GM18526 (cell line): ENCODE results near the gene SBNO1.

Experiments
- POLR2A ChIP-seq: IDR thresholded peaks from 3 replicates; pipeline ENCODE4 v1.6.1; 2011; ENCODE audit not compliant: insufficient read length; ENCODE audit errors: extremely low read depth

SBNO1 gene

GRCh38 chr12:123264642-123265041 is 100.0 kb downstream of the SBNO1 start:
- TF ChIP-seq POLR2A: no peak

- no peak for TF ChIP-seq POLR2A
Measured at GRCh38 chr12:123263196-123263817, 101.3 kb downstream of the SBNO1 start.

GRCh38 chr12:123261196-123261595 is 103.5 kb downstream of the SBNO1 start:
- TF ChIP-seq POLR2A: no peak

GRCh38 chr12:123260081-123260480 is 104.6 kb downstream of the SBNO1 start:
- no peak for TF ChIP-seq POLR2A

- no peak for TF ChIP-seq POLR2A
Measured at GRCh38 chr12:123258593-123258992, 106.1 kb downstream of the SBNO1 start.

- no peak for TF ChIP-seq POLR2A
Measured at GRCh38 chr12:123254853-123255446, 109.7 kb downstream of the SBNO1 start.

- TF ChIP-seq POLR2A: no peak
Measured at GRCh38 chr12:123253641-123254459, 110.8 kb downstream of the SBNO1 start.

GRCh38 chr12:123251403-123252076 is 113.1 kb downstream of the SBNO1 start:
- no peak for TF ChIP-seq POLR2A

GRCh38 chr12:123250471-123251383 is 113.9 kb downstream of the SBNO1 start:
- TF ChIP-seq POLR2A: no peak

GRCh38 chr12:123245678-123246077 is 119.0 kb downstream of the SBNO1 start:
- no peak for TF ChIP-seq POLR2A

GRCh38 chr12:123243671-123244262 is 120.9 kb downstream of the SBNO1 start:
- no peak for TF ChIP-seq POLR2A

- TF ChIP-seq POLR2A: no peak
Measured at GRCh38 chr12:123242116-123242904, 122.3 kb downstream of the SBNO1 start.
